GM23248 (cell line): ENCODE results near the gene TXNRD2. TPM values are rescaled to one million over a fixed set of nuclear protein-coding genes. Genes with fewer than 3 reads are reported as not detected.

ENCODE experiments used
- DNase-seq: peaks from one replicate; pipeline ENCODE4 v3.0.0-alpha.2; 2015
- H2AFZ ChIP-seq: fragments of 200-600 bp; sonication (generic); 2 replicates; pipeline ENCODE4 v1.6.1; 2016; ENCODE audit warnings: antibody characterized with exemption
- H3F3A ChIP-seq: fragments of 200-600 bp; sonication (generic); 2 replicates; pipeline ENCODE4 v1.6.1; 2016; ENCODE audit warnings: mild to moderate bottlenecking, antibody characterized with exemption, mixed run types; ENCODE audit not compliant: insufficient read depth
- H3K27ac ChIP-seq: fragments of 200-600 bp; sonication (generic); 2 replicates; pipeline ENCODE4 v1.5.1; 2016; ENCODE audit warnings: mild to moderate bottlenecking
- H3K27me3 ChIP-seq: fragments of 200-600 bp; sonication (generic); replicated peaks from 2 replicates; pipeline ENCODE4 v1.6.1; 2016; ENCODE audit warnings: mild to moderate bottlenecking; ENCODE audit not compliant: insufficient read depth
- H3K36me3 ChIP-seq: fragments of 200-600 bp; sonication (generic); 2 replicates; pipeline ENCODE4 v1.6.1; 2016; ENCODE audit warnings: low read depth, mild to moderate bottlenecking
- H3K4me1 ChIP-seq: fragments of 200-600 bp; sonication (generic); 2 replicates; pipeline ENCODE4 v1.6.1; 2016; ENCODE audit warnings: mild to moderate bottlenecking; ENCODE audit not compliant: insufficient read depth
- H3K4me2 ChIP-seq: fragments of 200-600 bp; sonication (generic); one replicate; pipeline ENCODE4 v1.6.1; 2016; ENCODE audit warnings: mild to moderate bottlenecking; ENCODE audit not compliant: unreplicated experiment
- H3K4me3 ChIP-seq: fragments of 200-600 bp; sonication (generic); 2 replicates; pipeline ENCODE4 v1.5.1; 2016; ENCODE audit warnings: mild to moderate bottlenecking
- H3K79me2 ChIP-seq: fragments of 200-600 bp; sonication (generic); 2 replicates; pipeline ENCODE4 v1.6.1; 2016; ENCODE audit warnings: mild to moderate bottlenecking; ENCODE audit not compliant: insufficient read depth
- H3K9ac ChIP-seq: fragments of 200-600 bp; sonication (generic); 2 replicates; pipeline ENCODE4 v1.6.1; 2016; ENCODE audit warnings: mild to moderate bottlenecking
- H3K9me2 ChIP-seq: fragments of 200-600 bp; sonication (generic); 2 replicates; pipeline ENCODE4 v1.6.1; 2016; ENCODE audit warnings: mixed run types, mild to moderate bottlenecking, moderate library complexity; ENCODE audit not compliant: insufficient read depth
- H3K9me3 ChIP-seq: fragments of 200-600 bp; sonication (generic); one replicate; pipeline ENCODE4 v1.6.1; 2017; ENCODE audit warnings: low read depth
- H4K20me1 ChIP-seq: fragments of 200-600 bp; sonication (generic); 2 replicates; pipeline ENCODE4 v1.6.0; 2016; ENCODE audit not compliant: insufficient read depth
- EZH2 ChIP-seq: fragments of 200-600 bp; sonication (generic); IDR thresholded peaks from 2 replicates; pipeline ENCODE4 v1.6.1; 2018; ENCODE audit warnings: antibody characterized with exemption, mild to moderate bottlenecking; ENCODE audit not compliant: insufficient read depth, poor library complexity, severe bottlenecking
- EZH2phosphoT487 ChIP-seq: fragments of 200-600 bp; sonication (generic); IDR thresholded peaks from 2 replicates; pipeline ENCODE4 v1.6.1; 2018; ENCODE audit warnings: antibody characterized with exemption, moderate library complexity, mild to moderate bottlenecking, low read depth; ENCODE audit not compliant: insufficient read depth
- WGBS, 2 experiments: methylation state at CpG; one replicate each; pipeline ENCODE4 v1.1.6; 2015 to 2017; ENCODE audit warnings: low lambda C conversion rate in 2 of 2, low coverage in 1 of 2; ENCODE audit errors: missing lambda C conversion rate in 2 of 2; 5-methylcytosine and 5-hydroxymethylcytosine counted together
- in situ Hi-C: fragments of 300-500 bp; cut with MboI; formaldehyde crosslinking; loops from 2 replicates; pipeline ENCODE4 v1.15.0; 2020
- polyA plus RNA-seq: library from polyadenylated mRNA; unstranded; fragments of >200 nt; fragmentation: Nextera tagmentation; extraction: Ambion mirVana; gene quantifications from 2 replicates; pipeline ENCODE4 v1.2.1, GENCODE V29; 2016
- total RNA-seq: library from RNA; depleted of rRNA; stranded (reverse); fragments of >200 nt; shearing (Covaris generic); gene quantifications from 2 replicates; pipeline ENCODE4 v1.2.3, GENCODE V29; 2014

Gene TXNRD2
- total and polyA plus RNA-seq, 2 experiments from 2014 or later: 20.1 to 24.8 TPM

DNA sequence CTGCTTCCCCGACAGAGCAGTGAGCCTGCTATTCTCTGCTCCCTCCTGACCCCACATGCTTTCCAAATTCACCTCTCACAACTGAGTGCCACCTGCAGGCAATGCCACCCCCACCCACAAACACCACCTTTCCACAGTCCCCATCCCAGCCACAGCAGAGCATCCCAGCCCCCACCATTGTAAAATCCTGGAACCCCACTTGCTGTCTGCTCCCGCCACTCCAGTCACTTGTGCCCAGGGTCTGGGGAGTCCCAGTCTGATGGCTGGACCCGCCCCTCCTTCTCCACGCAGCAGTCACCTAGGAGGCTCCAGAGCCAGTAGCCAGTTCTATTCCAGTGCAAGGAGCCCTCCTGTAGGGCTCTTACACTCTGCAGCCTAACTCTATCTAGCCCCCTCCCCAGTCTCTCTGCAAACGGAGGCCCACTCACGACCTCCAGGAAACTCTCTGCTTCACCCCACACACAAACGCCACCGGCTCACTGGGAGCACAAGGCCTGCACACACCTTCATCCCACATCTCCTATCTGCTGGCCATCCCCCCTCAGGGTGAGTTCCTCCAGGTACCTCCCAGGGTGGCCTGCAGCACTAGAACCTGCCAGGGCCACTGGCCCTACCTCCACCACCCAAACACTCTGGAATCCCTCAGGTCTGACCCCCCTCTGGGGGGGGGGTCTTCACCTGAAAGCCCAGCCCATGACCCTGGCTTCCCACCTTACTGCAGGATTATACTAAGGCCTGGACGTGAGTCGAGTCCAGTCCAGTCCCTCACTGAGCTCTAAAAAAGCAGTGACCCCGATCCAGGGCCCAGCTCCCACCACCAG is 88.3 kb downstream of the TXNRD2 start:
- DNase-seq: no peak
- no peak overlapping the region for H2AFZ ChIP-seq
- H3F3A ChIP-seq: peaks cover 23% of the 10 kb centered on the region

DNA sequence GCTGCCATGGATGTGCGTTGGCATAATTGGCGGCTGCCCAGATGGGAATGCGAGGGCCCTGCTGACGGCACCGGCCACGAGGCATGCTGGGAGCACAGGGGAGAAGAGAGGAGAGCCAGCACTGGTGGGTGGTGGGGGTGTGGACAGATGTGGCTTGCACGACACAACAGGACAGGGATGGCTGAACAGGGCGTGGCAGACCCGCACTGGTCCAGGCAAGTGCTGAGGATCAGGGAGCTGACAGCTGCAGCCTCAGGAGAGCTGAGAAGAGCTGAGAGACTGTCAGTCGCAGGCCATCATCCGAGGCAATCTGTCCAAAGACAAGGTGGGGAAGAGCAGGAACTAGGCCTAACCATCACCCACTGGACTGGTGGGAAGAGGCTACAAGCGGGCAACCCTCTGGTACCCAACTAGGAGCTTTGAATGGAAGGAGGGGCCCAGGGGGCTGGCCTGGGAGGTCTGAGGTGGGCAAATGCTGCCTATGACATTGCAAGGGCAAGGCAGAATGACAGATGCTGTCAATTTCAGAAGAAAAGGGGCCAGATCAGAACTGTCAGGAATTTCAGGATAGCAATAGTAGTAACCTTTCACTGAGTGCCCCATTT is 89.3 kb downstream of the TXNRD2 start:
- H3K79me2 ChIP-seq: peaks cover 94% of the 10 kb centered on the region
- peaks cover 32% of the 10 kb centered on the region for H3F3A ChIP-seq
- WGBS, 2 experiments: 90 to 93% methylated on average over 12 of the region's 12 CpGs
- no peak overlapping the region for H3K27ac ChIP-seq
- no peaks in the 10 kb centered on the region for H3K27me3 ChIP-seq
- H2AFZ ChIP-seq: no peak overlapping the region
- no peaks in the 10 kb centered on the region for H3K9me3 ChIP-seq
- peak overlapping the region; percentile 89 for H3K4me2 ChIP-seq
- H3K4me1 ChIP-seq: peaks cover 27% of the 10 kb centered on the region
- no peaks in the 10 kb centered on the region for H4K20me1 ChIP-seq
- H3K9ac ChIP-seq: peak overlapping the region; percentile 93; the same call in 1 of the 2 replicates
- in situ Hi-C loops: no loop called here
- H3K36me3 ChIP-seq: no peaks in the 10 kb centered on the region
- peak overlapping the region; percentile 99 for H3K4me3 ChIP-seq
- no peak for TF ChIP-seq EZH2
- no peak for TF ChIP-seq EZH2phosphoT487
- H3K9me2 ChIP-seq: no peaks in the 10 kb centered on the region
- no peak for DNase-seq

More for the DNA sequence above, 88.3 kb downstream of the TXNRD2 start:
- in situ Hi-C loops: no loop called here
- Histone ChIP-seq H3K27me3 (no peaks in the 10 kb centered on the region), H3K4me3 (peak overlapping the region; percentile 99), H3K9ac (peak overlapping the region; percentile 93), H3K4me2 (peak overlapping the region; percentile 89), H3K79me2 (peaks cover 86% of the 10 kb centered on the region), H3K4me1 (peaks cover 27% of the 10 kb centered on the region), H3K36me3 (no peaks in the 10 kb centered on the region), H3K9me2 (no peaks in the 10 kb centered on the region), H3K9me3 (no peaks in the 10 kb centered on the region), H4K20me1 (no peaks in the 10 kb centered on the region), H3K27ac (no peak overlapping the region)
- 30 to 38% methylated on average over 11 of the region's 11 CpGs for WGBS, 2 experiments
- no peak for TF ChIP-seq EZH2
- no peak for TF ChIP-seq EZH2phosphoT487

DNA sequence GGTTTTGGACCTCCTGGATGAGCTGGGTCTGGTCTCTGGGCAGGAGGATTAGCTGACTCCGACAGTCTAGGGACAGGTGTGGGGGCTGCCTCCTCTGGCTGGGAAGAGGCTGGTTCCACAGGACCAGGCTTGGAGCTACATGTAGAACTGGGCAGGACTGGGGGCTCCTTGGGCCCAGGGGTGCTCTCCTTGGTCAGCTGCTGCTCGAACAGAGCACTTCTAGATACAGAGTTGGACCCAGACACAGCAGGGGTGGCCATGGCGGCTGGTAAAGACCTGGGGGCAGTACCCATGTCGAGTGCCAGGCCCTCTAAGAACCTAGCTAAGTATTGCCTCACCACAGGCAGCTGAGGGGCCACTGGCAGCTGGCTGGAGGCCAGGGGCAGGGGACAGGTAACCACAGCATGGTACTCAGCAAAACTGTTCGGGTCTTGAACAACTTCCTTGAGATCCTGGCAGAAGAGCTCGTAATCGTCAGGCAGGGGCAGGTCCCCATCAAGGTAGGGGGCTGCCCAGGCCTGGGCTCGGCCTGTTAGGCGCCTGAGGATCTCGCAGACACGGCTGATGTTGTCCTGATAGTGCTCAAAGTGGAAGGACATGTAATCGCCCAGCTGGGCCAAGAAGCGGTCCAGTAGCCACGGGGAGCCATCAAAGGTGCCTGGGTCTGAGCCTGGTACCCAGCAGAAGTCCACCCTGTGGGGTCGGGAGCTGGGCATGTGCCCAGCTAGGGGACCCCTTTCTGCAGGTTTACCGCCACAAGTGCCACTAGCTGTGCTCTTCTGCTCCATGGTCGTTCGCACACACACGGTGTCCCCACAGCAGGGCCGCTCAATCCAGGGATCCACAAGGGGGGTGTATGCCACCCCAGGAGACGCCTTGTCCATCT is 90.1 kb downstream of the TXNRD2 start:
- in situ Hi-C loops: no loop called here
- Histone ChIP-seq H3K36me3 (no peaks in the 10 kb centered on the region), H3K27ac (no peak overlapping the region)

DNA sequence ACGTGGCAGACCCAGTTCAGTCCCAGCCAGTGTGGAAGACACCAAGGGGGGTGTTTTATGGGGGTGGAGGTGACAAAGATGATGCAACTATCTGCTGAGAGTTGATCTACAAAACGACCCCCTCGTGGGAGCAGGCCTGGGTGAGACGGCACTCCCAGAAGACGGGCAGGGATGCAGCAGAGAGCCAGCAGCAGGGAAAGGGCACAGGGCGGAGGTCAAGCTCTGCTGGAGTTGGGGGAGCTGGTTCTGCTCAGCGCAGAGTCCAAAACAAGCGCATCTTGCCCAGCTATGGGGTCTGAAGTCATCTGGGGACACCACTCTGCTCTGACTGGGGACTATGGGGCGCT is 90.9 kb downstream of the TXNRD2 start:
- H4K20me1 ChIP-seq: no peaks in the 10 kb centered on the region

More for the DNA sequence above, 90.1 kb downstream of the TXNRD2 start:
- Histone ChIP-seq H3K4me1 (peaks cover 27% of the 10 kb centered on the region), H3K9me3 (no peaks in the 10 kb centered on the region), H4K20me1 (no peaks in the 10 kb centered on the region), H3K4me2 (no peak overlapping the region), H3K9me2 (no peaks in the 10 kb centered on the region), H2AFZ (no peak overlapping the region), H3K9ac (peak overlapping the region; percentile 0; the same call in 1 of the 2 replicates), H3K27me3 (no peaks in the 10 kb centered on the region), H3F3A (peaks cover 29% of the 10 kb centered on the region), H3K79me2 (peaks cover 90% of the 10 kb centered on the region), H3K4me3 (no peak overlapping the region)
- TF ChIP-seq EZH2phosphoT487: no peak
- no peak for TF ChIP-seq EZH2
- 91 to 92% methylated on average over 21 of the region's 21 CpGs for WGBS, 2 experiments
- DNase-seq: no peak

More for the DNA sequence above, 90.9 kb downstream of the TXNRD2 start:
- Histone ChIP-seq H3K27me3 (no peaks in the 10 kb centered on the region), H3F3A (peaks cover 28% of the 10 kb centered on the region), H3K4me1 (peaks cover 20% of the 10 kb centered on the region), H3K9me3 (no peaks in the 10 kb centered on the region), H3K4me2 (no peak overlapping the region), H3K9ac (peak overlapping the region; percentile 0; the same call in 1 of the 2 replicates), H3K4me3 (no peak overlapping the region), H2AFZ (no peak overlapping the region), H3K9me2 (no peaks in the 10 kb centered on the region), H3K36me3 (no peaks in the 10 kb centered on the region), H3K79me2 (peaks cover 89% of the 10 kb centered on the region), H3K27ac (no peak overlapping the region)
- WGBS, 2 experiments: 73 to 83% methylated on average over 9 of the region's 9 CpGs
- no peak for TF ChIP-seq EZH2
- DNase-seq: no peak
- in situ Hi-C loops: no loop called here
